ELF-1 (cell line): ENCODE data around the gene ZBTB5.
"Not testable (repeated sequence)": the region's sequence is repeated elsewhere in the genome, so short reads cannot be mapped to it uniquely, and the experiment has no call there.

Experiments
- DNase-seq: peaks from one replicate; pipeline ENCODE4 v3.0.0-alpha.2; 2016; ENCODE audit warnings: low read depth, low spot score

ZBTB5 gene, protein sequence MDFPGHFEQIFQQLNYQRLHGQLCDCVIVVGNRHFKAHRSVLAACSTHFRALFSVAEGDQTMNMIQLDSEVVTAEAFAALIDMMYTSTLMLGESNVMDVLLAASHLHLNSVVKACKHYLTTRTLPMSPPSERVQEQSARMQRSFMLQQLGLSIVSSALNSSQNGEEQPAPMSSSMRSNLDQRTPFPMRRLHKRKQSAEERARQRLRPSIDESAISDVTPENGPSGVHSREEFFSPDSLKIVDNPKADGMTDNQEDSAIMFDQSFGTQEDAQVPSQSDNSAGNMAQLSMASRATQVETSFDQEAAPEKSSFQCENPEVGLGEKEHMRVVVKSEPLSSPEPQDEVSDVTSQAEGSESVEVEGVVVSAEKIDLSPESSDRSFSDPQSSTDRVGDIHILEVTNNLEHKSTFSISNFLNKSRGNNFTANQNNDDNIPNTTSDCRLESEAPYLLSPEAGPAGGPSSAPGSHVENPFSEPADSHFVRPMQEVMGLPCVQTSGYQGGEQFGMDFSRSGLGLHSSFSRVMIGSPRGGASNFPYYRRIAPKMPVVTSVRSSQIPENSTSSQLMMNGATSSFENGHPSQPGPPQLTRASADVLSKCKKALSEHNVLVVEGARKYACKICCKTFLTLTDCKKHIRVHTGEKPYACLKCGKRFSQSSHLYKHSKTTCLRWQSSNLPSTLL

DNA sequence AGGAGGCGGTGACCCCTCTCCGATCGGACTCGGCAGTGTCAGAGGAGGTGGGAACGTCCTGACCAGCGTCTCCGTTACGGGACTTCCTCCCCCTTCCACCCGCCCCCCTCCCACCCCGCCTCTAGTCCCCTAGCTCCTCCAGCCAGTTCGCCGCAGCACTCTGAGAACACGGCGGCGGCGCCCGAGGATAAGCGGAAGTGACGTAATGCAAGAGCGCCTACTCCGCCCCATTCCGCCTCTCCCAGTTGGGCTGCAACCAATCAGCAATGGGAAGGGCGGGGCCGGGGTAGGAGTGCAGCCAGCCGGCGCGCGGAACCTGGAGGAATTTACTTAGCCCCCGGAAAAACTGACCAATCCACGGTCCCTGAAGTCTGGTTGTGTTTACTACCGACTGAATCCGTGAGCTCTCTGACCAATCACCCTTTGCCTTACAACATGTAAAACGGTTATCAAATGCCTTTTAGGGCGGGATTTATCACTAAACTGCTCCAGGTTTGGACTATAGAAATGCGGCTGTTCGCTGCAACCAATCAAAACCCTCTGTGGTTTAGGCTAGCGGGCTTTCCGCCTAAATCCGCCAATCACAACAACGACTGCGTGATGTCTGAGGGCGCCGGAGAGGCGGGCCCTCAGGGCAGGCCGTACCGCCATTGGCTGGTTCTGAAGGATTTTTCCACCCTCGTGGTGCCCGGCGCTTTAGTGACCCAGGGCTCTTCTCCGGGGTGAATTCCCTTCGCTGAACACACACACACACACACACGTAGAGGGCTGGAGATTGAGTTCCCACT, at the start of gene ZBTB5:
ZBTB5 (minus strand) TSS at position 202 of the 788 bp plus-strand sequence. CDS start 22,899 bp downstream, outside the sequence.
- peak; percentile 100 for DNase-seq

DNA sequence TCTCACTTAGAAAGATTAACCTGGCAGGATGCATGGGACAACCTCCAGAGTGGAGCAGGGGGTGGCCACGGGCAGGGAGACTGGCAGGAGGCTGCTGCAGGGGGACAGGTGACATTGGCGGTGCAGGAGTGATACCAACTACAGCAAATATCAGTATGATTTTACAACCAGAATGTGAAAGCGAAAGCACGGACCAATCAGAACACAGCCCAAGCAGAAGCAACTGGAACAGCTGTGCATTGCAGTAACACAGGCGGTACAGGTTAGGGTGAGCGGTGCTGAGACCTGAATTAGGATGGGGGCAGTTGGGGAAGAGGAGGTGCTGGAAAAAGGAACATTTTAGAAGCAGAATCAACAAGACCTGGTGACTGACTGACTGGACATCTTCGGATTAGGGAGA, 49.7 kb upstream of the ZBTB5 start:
- no peak for DNase-seq

DNA sequence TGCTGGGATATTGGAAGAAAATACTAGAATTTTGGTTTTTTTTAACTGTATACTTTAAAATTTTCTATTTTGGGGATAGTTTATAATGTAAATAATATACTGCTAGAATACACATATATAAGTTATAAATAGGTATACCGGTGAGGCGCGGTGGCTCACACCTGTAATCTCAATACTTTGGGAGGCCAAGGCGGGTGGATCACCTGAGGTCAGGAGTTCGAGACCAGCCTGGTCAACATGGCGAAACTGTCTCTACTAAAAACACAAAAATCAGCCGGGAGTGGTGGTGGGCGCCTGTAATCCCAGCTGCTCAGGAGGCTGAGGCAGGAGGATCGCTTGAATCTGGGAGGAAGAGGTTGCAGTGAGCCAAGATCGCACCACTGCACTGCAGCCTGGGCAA, 49.2 kb upstream of the ZBTB5 start:
- not testable (repeated sequence) for DNase-seq

DNA sequence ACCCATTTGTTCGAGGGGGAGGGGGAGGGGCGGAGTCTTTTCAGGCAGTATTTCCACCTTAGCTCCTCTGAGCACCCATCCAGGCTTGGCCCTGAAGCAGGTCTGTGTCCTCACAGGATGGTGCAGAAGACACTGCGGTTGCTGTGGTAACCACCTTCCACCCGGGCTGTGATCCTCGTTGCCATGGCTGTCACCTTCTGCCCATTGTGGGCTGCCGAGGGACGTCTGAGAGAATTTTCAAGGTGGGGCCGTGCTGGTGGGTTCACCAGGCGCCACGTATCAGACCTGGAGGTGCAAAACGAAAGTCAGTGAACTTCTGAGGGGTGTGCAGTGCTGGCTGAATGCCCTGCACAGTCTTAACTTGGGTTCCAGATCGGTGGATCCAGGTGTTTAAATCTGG, 47.2 kb upstream of the ZBTB5 start:
- no peak for DNase-seq

GRCh38 chr9:37511016-37512010, 46.1 kb upstream of the ZBTB5 start:
- peak; percentile 64 for DNase-seq

DNA sequence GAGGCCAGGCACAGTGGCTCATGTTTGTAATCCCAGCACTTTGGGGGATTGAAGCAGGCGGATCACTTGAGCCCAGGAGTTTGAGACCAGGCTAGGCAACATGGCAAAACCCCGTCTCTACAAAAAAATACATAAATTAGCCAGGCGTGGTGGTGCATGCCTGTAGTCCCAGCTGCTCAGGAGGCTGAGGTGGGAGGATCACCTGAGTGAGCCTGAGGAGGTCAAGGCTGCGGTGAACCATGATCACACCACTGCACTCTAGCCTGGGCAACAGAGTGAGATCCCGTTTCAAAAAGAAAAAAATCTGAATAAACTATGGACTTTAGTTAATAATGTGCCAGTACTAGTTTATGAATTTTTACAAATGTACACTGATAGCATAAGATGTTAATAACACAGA, 44.8 kb upstream of the ZBTB5 start:
- not testable (repeated sequence) for DNase-seq

DNA sequence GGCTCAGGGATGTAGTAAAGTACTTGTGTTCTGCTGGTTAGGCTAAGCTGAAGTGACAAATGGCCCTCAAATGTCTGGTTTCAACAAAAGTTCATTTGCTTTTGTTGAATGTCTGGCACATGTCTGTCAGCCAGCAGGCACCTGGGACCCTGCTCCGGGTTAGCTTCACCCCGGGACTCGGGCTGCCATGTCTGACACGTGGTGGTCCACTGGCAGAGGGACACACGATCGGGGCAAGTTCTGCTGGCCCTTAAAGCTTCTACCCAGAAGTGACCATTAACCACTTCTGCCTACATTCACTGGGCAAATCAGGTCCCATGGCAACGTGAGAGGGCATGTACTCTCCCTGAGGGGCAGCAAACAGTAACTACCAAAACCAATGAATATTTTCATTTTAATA, 44.3 kb upstream of the ZBTB5 start:
- no peak for DNase-seq

- no peak for DNase-seq
Measured at GRCh38 chr9:37508834-37509206, 43.6 kb upstream of the ZBTB5 start.

DNA sequence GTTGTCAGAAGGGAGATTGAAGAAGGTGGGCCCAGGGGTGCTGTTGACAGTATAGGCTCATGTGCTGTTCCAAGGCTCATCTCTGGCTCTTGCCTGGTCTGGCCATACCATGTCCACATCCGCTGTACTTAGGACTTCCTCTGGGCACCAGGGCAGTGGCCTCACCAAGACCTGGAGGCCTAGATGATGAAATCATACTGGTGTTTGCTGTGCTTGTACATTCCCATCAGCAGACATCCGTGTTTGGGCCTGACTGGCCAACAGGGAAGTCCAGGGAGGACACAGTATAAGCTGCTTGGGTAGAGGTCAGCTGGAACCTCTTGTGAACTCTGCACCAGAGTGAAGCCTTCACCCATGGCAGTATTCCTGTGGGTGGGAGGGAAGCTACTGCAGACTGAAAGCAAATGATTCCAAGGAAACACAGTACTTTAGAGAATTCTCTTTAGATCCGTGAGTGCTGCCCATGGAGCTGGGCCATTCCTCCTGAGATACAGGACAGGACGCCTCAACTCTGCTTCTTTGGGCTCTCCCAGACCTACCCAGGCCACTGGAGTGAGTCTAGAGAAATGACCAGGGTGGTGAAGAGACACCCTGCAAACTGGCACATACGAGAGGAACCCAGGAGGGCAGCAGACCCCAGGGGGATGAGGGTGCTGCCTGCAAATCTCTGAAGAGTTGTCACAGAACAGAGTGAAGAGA, 43.0 kb upstream of the ZBTB5 start:
- DNase-seq = no peak

DNA sequence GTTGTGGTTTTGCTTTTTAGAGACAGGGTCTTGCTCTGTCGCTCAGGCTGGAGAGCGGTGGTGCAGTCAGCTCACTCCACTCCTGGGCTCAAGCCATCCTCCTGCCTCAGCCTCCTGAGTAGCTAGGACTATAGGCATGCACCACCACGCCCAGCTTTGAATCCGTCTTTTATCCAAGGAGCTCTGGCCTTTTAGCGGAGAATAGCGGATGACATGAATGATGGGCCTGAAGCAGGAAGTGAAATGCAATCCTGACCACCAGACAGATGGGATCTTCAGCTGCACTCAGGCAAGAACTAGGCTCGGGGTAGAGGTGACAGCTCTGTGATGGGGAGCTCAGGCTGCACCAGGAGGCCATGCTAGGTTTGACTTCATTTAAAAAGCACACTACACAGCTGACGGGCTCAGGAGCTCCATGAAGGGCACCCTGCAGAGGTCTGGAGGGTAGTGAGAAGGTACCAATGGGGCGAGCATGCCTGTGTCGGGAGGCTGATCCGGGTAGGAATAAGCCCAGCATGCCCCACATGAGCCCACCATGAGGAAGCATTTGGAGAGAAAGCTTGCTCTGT, 42.4 kb upstream of the ZBTB5 start:
- DNase-seq = no peak

GRCh38 chr9:37504605-37505004, 39.4 kb upstream of the ZBTB5 start:
- no peak for DNase-seq

- DNase-seq = no peak
Measured at GRCh38 chr9:37503736-37504135, 38.5 kb upstream of the ZBTB5 start.

DNA sequence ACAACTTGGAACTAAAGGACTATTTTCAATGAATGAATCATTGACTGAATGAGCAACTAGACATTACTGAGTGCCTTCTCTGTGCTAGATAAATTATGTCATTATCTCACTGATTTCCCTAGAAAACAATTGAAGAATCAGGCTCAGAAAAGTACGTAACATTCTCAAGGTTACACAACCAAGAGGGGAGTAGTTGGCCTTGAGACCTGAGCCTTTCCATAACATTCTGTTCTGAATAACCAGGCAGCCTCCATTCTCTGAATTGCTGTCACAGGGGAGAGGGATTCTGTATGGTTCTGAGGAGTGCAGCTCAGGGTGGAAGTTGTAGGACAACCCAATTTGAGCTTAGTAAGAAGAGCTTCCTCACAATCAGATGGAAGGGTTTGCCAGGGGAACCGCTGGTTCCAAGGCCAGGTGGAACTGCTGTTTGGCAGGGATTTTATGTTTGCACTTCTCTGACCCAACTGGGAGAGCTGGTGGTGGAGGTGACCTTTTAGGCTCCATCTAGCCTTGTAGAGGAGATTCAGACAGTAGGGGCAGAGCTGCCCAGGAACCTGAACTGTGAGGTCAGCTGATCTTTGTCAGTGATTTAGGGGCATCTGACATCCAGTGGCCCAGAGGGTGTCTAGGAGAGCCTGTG, 36.8 kb upstream of the ZBTB5 start:
- no peak for DNase-seq

DNA sequence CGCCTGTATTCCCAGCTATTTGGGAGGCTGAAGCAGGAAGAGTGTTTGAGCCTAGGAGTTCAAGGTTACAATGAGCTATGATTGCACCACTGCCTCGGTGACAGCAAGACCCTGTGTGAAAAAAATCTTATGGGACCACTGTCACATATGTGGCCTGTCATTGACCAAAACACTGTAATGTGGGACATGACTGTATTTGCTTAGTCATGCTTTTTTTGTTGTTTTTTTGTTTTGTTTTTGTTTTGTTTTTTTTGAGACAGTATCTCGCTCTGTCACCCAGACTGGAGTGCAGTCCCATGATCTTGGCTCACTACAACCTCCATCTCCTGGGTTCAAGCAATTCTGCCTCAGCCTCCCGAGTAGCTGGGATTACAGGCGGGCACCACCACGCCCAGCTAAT, 34.0 kb upstream of the ZBTB5 start:
- DNase-seq = no peak

GRCh38 chr9:37498457-37498856, 33.2 kb upstream of the ZBTB5 start:
- no peak for DNase-seq

- no peak for DNase-seq
Measured at GRCh38 chr9:37497320-37497719, 32.1 kb upstream of the ZBTB5 start.

DNA sequence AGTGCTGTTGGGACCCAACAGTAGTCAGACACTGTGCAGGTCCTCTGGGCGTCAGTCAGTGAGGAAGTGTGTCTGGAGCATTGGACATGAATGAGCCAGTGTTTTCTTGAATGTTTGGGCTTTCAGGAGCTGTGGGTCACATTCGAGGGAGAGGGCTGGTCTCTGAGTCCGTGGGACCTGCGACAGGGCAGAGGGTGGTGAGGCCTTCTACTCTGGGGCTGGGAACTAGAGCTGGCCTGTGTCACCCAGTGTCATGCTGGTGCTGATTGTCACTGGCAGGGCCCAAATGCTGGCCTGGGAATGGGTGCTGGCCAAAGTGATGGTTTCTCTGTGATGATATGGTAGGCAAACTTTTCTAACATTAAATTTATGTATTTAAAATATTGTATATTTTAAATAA, 30.8 kb upstream of the ZBTB5 start:
- no peak for DNase-seq

DNA sequence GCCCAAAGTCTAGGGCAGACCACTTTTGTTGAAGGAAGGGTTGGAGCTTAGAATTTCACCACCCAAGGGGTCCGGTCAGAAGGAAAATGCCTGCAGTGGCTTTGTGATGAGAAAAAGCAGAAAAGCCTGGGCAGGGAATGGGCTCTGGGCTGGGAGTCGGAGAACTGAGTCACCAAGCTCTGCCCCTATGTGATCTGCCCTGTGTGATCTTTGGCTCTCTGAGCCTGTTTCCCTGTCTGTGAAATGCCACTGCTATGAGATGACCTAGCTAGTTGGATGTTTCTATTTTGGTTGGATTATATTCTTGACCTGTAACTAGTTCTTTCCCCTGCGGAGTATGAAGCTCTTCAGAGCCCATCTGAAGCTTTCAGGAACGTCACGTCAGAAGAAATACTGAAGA, 30.3 kb upstream of the ZBTB5 start:
- DNase-seq = no peak

DNA sequence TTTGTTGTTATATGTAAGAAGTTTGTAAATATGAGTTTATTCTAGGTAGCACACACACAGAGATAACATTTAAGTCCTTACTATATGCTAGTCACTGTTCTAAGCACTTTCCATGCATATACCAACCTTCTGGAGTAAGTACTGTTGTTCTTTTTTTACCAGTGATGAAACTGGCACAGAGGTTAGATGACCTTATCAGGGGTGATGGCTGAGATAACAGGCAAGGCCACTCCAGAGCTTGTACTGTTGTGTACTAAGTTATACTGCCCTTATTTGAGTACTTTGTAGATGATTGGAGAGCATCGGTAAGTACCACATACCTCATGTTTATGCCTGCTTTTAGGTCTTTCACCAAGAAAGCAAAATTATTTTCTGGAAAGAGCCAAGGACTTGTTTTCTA, 26.7 kb upstream of the ZBTB5 start:
- no peak for DNase-seq
